ENCODE results near the gene AP1M1.

Gene AP1M1

GRCh38 chr19:16224293-16225045 is 26.8 kb downstream of the AP1M1 start:
- Histone ChIP-seq H3K27ac (replicated peaks) (no peak overlapping the region), H3K4me3 (replicated peaks; ENCODE audit: insufficient read depth, low read length) (no peak overlapping the region), H3K27me3 (ENCODE audit: insufficient read depth, poor library complexity, severe bottlenecking) (no peaks in the 10 kb centered on the region)
- DNase-seq (ENCODE audit: low read depth in 1 of 2, low spot score in 1 of 2), result no peak
- TF ChIP-seq POLR2AphosphoS5 (IDR thresholded peaks at IDR 0.05; ENCODE audit: low read depth) (no peak), GABPA (IDR thresholded peaks at IDR 0.05; ENCODE audit: low read depth) (no peak), CTCF (IDR thresholded peaks at IDR 0.05; ENCODE audit: insufficient read depth, low read length) (no peak), SPI1 (IDR thresholded peaks at IDR 0.05; ENCODE audit: borderline replicate concordance, low read depth) (no peak), REST (IDR thresholded peaks at IDR 0.05; ENCODE audit: insufficient replicate concordance, low read depth) (no peak)

- no peak overlapping the region for H3K27ac ChIP-seq (replicated peaks)
Measured at GRCh38 chr19:16225279-16226183, 27.8 kb downstream of the AP1M1 start.

More at GRCh38 chr19:16225279-16226183, 27.8 kb downstream of the AP1M1 start:
- Histone ChIP-seq H3K27me3 (ENCODE audit: insufficient read depth, poor library complexity, severe bottlenecking) (no peaks in the 10 kb centered on the region), H3K4me3 (replicated peaks; ENCODE audit: insufficient read depth, low read length) (no peak overlapping the region)
- TF ChIP-seq CTCF (IDR thresholded peaks at IDR 0.05; ENCODE audit: insufficient read depth, low read length) (no peak), REST (IDR thresholded peaks at IDR 0.05; ENCODE audit: insufficient replicate concordance, low read depth) (no peak), GABPA (IDR thresholded peaks at IDR 0.05; ENCODE audit: low read depth) (no peak), POLR2AphosphoS5 (IDR thresholded peaks at IDR 0.05; ENCODE audit: low read depth) (no peak), SPI1 (IDR thresholded peaks at IDR 0.05; ENCODE audit: borderline replicate concordance, low read depth) (no peak)
- DNase-seq (ENCODE audit: low read depth in 1 of 2, low spot score in 1 of 2), result no peak
